GF-D8 (cell line): Measurements from ENCODE around the gene KEAP1.
"Not testable (repeated sequence)": the region's sequence is repeated elsewhere in the genome, so short reads cannot be mapped to it uniquely, and the experiment has no call there.

Source experiments
- DNase-seq: peaks from one replicate; lab custom pipeline; 2025; lab: John Stamatoyannopoulos, UW

KEAP1 gene

DNA sequence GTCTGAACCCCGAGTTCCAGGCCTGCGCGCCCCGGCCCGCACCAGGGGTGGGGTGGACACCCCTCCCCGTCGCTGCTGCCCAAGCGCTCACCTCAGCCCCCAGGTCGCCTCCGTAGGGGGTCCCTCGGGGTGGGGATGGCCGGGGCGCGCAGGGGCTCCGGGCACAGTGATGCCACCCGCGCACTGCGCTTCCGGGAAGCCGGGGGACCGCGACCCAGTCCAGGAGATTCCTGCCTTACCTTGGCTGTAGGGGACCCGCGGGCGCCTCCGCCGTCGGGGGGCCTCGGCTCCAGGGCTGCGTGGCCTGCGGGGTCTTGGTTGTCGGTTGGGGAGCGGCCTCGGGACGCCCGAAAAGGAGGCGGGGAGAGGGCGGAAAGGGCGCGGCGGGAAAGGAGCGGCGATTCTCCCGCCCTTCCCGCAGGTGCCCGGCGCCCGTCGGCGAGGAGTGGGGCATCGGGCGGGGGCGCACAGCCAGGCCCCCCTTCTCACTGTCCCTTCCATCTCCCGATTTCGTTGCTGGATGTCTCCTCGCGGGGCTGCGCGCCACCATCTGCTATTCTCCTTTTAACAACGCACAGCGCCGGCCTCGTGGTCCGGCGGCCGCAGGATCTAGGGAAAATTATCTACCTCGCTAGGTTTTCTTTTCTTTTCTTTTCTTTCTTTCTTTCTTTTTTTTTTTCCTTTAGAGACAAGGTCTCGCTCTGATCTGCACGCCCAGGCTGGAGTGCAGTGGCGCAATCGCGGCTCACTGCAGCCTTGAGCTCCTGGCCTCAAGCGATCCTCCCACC is at the start of gene KEAP1:
Gene KEAP1, minus strand, starts transcription at position 355 of the 788 bp plus-strand sequence. CDS start 3,323 bp downstream, outside the sequence.
- DNase-seq: no peak

DNA sequence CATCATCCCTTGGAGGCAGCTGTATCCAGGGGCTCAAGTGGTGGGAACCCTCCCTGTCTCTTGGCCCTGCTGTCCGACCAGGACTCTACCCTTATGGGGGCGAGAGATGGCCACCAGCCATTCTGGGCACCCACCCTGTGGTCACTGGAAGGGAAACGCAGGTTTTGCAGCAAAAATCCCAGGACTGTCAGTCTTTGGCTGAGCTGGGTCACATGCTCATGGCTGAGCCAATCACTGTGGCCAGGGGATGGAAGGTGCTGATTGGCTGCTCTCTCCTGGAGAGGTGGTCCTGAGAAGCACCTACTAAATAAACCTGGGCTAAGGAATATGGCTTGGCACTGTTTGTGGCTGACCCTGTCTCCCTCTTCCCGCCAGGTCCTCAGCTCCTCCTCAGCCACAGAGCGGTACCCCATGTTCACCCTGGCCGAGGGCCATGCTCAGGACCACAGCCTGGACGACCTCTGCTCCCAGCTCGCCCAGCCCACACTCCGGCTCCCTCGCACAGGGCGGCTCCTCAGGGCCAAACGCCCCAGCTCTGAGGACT is 49.4 kb upstream of the KEAP1 start:
- DNase-seq: no peak

DNA sequence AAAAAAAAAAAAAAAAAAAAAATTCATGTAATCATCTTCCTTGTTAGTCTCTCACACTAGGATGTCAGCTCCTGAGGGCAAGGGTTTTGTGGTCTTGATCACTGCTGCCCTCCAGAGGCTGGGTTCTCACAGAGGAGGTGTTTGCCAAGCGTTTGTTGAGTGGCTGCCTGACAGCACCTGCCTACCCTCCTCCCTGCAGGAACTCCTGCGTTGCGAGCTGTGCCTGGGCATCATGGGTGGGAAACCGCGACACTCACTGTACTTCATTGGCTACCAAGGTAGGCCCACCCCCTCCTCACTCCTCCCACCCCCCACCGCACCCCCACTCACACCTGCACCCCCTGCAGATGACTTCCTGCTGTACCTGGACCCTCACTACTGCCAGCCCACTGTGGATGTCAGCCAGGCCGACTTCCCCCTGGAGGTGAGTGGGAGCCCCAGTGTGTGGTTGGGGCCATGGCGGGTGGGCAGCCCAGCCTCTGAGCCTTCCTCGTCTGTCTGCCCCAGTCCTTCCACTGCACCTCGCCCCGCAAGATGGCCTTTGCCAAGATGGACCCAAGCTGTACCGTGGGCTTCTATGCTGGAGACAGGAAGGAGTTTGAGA is 48.6 kb upstream of the KEAP1 start:
- DNase-seq: no peak

DNA sequence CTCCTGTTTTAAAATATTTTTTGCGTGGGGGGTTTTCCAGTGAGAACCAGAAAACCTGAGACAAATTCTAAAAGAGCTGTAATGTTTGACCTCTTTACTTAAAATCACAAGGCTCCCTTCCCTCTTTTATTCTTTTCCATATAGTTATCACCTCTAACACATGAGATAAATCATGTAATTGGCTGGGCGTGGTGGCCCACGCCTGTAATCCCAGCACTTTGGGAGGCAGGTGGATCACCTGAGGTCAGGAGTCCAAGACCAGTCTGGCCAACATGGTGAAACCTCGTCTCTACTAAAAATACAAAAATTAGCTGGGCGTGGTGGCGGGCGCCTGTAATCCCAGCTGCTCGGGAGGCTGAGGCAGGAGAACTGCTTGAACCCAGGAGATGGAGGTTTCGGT is 47.9 kb upstream of the KEAP1 start:
- not testable (repeated sequence) for DNase-seq

DNA sequence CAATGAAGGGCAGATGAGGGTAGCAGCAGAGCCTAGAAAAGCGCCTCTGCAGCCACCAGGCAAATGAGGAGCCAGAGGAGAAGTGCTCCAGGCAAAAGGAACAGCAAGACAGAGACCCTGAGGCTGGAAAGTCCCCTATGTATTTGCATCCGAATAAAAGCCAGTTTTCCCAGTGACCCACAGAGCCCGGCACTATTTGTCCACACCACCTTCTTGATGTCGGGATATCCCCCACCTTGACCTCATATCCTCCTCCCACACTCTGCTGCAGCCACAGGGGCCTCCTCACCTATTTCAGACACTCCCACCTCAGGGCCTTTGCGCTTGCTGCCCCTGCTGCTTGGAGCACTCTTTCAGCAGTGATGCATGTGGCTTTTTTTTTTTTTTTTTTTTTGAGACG is 47.2 kb upstream of the KEAP1 start:
- DNase-seq: no peak

DNA sequence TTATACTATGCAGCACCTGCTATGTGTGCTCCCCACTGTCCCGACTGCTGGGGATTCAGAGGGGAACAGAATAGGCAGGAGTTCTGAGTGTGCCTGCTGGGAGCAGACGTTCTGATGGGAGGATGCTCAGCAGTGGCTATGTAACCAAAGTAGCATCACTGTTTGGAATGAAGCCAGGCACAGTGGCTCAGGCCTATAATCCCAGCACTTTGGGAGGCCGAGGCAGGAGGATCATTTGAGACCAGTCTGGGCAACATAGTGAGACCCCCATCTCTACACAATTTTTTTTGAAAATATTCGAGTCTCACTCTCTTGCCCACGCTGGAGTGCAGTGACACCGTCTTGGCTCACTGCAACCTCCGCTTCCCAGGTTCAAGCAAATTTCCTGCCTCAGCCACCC is 46.6 kb upstream of the KEAP1 start:
- DNase-seq: no peak

DNA sequence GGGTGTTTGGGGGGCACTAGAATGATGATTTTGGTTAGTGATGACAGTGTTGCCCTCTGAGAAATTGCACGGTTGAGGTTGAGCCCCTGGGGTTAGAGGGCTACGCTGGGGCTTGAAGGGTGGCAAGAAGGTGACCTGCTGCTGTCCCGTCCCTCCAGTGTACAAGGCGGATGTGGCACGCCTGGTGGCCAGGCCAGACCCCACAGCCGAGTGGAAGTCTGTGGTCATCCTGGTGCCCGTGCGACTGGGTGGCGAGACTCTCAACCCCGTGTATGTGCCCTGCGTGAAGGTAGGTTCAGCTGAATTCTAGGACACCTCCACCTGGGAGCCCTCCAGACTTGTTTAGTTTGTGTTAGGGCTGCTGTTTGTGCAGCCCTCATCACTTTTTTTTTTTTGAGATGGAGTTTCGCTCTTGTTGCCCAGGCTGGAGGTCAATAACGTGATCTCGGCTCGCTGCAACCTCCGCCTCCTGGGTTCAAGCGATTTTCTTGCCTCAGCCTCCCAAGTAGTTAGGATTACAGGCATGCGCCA is 45.7 kb upstream of the KEAP1 start:
- no peak for DNase-seq

DNA sequence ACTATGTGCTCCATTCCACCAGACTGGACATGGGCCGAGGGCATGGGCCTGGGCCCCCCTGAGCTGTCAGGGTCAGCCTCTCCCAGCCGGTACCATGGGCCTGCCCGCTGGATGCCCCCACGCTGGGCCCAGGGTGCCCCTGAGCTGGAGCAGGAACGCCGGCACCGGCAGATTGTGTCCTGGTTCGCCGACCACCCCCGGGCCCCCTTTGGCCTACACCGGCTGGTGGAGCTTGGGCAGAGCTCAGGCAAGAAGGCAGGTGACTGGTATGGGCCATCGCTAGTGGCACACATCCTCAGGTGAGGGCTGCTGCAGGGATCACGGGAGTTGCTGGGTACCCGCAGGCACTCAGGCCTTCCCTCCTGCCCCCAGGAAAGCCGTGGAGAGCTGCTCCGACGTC is 43.7 kb upstream of the KEAP1 start:
- DNase-seq: no peak

DNA sequence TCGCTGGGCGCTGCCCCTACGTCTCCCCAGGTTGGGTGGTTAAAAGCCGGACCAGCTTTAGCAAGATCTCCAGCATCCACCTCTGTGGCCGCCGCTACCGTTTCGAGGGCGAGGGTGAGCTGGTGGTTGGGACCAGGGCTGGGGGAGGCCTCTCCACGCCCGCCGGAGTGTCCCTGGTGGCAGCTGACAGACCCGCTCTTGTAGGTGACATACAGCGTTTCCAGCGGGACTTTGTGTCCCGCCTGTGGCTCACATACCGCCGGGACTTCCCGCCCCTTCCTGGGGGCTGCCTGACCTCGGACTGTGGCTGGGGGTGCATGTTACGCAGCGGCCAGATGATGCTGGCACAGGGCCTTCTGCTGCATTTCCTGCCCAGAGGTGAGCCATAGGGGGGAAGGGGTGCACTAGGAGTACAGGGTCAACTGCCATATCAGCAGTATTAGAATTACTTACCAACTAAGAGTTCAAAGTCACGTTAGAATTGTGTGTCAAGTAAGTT is 41.6 kb upstream of the KEAP1 start:
- no peak for DNase-seq

DNA sequence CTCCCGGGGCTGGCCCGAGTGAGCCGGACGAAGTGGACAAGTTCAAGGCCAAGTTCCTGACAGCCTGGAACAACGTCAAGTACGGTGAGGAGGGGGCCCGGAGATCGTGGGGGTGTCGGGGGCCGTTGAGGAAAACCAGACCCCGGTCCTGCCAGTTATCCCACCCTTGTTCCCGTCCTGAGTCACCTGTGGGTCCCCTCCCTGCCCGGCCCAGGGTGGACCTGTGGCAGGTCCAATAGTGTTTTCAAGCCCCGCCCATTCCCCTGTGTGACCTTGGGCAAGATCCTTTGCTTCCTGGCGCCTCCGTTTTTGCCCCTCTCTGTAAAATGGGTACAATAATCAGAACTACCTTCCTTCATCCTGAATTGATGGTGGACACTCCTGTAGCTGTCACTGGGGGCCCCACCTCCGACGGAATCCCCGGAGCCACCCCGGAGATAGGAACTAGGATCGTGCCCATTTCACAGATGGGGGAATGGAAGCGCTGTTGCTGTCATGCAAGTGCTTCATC is 41.1 kb upstream of the KEAP1 start:
- DNase-seq: no peak

DNA sequence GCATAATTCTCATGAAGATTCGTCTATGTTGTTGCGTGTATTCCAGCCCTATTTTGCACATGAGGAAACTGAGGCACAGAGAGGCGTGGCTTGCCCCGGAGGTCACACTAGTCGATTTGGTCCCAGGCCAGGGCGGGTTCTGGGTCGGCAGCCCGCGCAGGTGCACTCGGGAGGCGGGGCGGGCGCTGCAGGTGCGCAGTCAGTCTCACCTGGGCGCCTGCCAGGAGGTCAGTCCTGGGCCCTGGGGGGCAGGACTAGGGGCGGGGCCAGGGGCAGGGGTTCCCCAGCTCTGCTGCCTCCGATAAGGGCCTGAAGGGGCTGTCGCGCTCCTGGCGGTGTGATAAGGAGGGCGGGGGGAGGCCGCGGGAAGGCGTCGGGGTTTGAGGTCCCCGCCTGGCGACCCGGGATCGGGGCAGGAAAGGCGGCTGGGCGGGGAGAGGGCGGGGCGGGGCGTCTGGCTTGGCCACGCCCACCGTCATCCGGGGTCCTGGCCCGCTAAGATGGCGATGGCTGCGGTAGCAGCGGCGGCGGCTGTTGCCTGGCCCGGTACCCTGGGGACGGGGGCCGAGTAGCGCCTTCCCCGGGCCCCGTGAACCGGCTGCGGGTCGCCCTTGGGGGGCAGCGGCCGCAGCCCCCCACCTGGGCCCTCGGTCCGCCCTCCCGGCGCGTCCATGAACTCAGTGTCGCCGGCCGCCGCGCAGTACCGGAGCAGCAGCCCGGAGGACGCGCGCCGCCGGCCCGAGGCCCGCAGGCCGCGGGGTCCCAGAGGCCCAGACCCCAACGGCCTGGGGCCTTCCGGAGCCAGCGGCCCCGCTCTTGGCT is 40.5 kb upstream of the KEAP1 start, which contains the start of gene ATG4D:
Gene ATG4D, plus strand, starts transcription at position 485 of the 822 bp plus-strand sequence. Its CDS starts 187 bp downstream, at position 672.
- DNase-seq: peak; percentile 31

DNA sequence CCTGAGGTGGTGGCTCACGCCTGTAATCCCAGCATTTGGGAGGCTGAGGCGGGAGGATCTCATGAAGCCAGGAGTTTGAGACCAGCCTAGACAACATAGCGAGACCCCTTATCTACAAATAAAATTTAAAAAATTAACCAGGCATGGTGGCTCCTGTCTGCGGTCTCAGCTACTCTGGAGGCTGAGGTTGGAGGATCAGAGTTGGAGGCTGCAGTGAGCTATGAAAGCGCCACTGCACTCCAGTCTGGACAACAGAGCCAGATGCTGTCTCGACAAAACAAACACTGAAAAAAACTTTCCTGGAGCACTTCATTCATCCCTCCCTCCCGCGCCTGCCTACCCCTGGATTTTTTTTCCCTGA is 39.9 kb upstream of the KEAP1 start:
- no peak for DNase-seq

DNA sequence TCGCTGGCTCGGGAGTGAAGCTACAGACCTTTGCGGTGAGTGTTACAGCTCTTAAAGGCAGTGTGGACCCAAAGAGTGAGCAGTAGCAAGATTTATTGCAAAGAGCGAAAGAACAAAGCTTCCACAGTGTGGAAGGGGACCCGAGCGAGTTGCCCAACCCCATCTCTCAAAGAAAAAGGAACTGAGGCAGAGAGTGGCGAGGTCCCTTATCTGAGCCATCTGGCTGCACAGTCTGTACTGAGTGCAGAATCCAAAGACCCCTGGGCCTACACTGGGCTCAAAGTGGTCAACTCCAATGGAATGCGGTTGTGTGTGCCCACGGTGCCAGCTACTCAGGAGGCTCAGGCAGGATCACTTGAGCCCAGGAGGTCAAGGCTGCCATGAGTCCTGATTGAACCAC is 35.9 kb upstream of the KEAP1 start:
- DNase-seq: peak; percentile 4

DNA sequence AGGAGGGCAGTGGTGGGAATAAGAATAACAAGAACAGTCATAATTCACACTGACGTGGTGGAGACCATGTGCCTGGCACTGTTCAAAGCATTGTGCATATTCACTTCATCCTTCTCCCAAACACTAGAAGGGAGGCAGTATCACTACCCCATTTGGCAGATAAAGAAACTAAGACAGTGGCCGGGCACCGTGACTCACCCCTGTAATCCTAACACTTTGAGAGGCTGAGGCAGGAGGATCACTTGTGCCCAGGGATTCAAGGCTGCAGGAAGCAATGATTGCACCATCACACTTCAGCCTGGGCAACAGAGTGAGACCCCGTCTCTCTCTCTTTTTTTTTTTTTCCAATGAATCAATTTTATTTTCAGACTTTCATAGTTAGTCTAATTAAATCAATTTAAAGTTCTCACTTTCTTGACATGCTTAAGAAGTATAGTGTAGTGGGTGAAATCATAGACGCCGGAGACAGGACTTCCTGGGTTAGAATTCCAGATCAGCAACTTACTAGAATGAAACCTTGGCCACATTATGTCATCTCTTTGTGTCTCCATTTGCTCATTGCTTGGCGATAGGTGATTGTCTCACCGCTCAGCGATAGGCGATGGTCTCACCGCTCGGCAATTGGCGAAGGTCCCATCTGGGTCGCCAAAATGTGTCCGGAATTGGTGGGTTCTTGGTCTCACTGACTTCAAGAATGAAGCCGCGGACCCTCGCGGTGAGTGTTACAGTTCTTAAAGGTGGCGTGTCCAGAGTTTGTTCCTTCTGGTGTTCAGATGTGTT is 35.2 kb upstream of the KEAP1 start:
- DNase-seq: no peak

DNA sequence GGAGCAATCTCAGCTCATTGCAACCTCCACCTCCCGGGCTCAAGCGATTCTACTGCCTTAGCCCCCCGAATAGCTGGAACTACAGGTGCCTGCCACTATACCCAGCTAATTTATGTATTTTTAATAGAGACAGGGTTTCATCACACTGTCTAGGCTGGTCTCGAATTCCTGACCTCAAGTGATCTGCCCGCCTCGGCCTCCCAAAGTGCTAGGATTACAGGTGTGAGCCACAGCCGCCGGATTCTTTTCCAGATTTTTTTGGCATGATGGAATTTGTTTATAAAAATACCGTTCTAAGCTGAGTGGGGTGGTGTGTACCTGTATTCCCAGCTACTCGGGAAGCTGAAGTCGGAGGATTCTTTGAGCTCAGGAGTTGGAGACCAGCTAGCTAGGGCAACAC is 34.5 kb upstream of the KEAP1 start:
- no peak for DNase-seq

DNA sequence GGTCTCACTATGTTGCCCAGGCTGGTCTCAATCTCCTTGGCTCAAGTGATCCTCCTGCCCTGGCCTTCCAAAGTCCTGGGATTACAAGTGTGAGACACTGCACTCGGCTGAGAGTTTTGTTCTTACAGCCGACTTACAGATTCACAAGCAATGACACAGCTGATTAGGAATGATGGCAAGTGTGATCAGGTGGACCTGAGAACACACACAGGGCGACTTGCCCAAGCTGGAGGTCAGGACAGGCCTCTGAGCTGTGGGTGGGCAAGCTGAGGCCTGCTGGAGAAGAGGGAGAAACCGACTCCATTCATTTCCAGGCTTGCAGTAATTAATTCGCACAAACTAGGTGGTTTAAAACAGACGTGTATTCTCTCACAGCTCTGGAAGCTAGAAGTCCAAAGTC is 32.5 kb upstream of the KEAP1 start:
- no peak for DNase-seq

DNA sequence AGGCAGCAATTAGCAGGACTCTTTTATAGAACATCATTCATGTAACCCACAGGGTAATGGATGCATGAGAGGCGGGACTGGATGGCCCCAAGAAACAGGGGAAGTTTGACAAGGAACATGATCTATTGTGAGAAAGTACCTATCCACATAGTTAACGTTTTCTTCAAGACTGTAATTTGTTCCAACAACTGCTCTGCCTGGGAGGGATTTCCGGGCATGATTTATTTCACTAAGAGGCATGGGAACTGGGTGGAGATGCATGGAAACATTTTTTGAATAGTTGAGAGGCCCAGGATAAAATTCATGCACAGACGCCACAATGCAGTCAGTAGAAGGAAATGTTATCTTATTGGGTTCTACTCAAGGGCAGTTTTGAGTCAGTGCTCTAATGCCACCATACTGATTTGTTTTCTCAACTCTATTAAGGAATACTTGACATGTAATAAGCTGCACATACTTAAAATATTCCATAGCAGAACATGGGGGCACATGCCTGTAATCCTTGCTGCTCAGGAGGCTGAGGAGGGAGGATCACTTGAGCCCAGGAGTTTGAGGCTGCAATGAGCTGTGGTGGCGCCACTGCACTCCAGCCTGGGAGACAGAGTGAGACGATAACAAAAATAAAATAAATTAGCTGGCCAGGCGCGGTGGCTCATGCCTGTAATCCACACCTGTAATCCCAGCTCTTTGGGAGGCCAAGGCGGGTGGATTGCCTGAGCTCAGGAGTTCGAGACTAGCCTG is 30.7 kb upstream of the KEAP1 start:
- DNase-seq: no peak

DNA sequence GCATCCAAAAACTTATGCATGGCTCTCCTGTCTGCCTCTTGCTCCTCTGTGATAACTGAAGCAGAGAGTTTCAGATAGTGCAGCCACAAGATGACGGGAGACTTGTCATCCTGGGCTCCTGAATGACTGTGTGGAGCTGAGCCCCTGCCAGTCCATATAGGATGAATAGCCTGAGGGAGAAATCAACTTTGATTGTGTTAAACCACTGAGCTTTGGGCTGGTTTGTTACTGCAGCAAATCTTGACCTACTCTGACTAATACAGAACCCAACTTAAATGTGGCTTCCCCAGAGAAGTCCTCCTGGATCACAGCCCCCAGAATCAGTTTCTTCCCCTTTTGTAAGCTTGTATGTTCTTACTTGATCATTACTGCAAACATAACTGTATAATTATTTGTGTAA is 29.3 kb upstream of the KEAP1 start:
- no peak for DNase-seq

DNA sequence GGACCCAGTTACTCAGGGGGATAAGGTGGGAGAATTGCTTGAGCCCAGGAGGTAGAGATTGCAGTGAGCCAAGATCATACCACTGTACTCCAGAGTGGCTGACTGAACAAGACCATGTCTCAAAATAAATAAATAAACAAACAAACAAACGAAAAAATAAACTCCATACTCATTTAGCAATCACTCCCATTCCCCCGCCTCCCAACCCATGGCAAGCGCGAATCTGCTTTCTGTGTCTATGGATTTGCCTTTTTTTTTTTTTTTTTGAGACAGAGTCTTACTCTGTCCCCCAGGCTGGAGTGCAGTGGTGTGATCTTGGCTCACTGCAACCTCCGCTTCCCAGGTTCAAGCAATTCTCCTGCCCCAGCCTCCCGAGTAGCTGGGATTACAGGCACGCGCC is 23.7 kb upstream of the KEAP1 start:
- not testable (repeated sequence) for DNase-seq

DNA sequence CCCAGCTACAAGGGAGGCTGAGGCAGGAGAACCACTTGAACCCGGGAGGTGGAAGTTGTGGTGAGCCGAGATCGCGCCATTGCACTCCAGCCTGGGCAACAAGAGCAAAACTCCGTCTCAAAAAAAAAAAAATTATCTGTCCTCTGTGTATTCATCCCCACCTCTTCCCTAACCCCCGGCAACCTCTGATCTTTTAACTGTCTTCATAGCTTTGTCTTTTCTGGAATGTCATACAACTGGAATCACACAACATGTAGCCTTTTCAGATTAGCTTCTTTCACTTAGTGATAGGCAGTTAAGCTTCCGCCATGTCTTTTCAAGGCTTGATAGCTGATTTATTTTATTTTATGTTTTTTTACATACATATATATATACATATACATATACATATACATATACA is 22.5 kb upstream of the KEAP1 start:
- DNase-seq: no peak
